Left renal pelvis (tissue), 4 donors: ENCODE data around the gene SRD5A2. TPM values are rescaled to one million over a fixed set of nuclear protein-coding genes. Genes with fewer than 3 reads are reported as not detected.

ENCODE experiments used
- DNase-seq, 4 donors: peaks; one replicate each; pipeline ENCODE4 v3.0.0-alpha.2; 2013; ENCODE audit warnings: low read depth in 4 of 4, low spot score in 3 of 4
- polyA plus RNA-seq, 4 donors: library from polyadenylated mRNA; unstranded; fragments of 120-200 nt; gene quantifications; one replicate each; pipeline ENCODE4 v1.2.1, GENCODE V29; 2013; ENCODE audit not compliant: insufficient read length in 4 of 4

Gene SRD5A2
- polyA plus RNA-seq, 4 donors, result 0.03 to 0.11 (median 0.04) TPM

GRCh38 chr2:31474296-31474695 lies 106.4 kb downstream of the SRD5A2 start:
- no peak for DNase-seq

Other genes starting within 250 kb of the SRD5A2 start
- under 1 TPM; 0.04 to 0.16 (median 0.10) TPM for gene XDH, start 166.2 kb downstream of the SRD5A2 start, polyA plus RNA-seq